DMS153 (cell line): ENCODE data around the gene ARFGAP1.

Experiments
- DNase-seq: peaks from one replicate; lab custom pipeline; 2025; lab: John Stamatoyannopoulos, UW

ARFGAP1 gene

DNA sequence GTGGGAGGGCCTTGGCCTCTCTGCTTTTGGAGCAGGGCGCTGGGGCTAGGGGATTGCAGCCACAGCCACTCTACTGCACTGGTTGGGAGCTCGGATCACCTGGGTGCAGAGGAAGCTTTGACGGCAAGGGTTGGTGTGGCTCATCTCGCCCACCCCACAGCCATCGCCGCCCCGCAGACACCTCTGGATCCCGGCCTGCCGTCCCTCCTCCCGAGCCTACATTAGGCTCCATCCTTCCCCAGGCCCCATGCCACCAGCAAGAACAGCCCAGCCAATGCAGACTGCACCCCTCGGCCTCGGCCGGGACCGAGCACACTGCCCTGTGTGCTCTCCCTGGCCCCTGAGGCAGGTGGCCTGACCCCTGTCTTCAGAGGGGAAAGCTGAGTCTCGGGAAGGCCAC, 12.1 kb upstream of the ARFGAP1 start:
- no peak for DNase-seq

DNA sequence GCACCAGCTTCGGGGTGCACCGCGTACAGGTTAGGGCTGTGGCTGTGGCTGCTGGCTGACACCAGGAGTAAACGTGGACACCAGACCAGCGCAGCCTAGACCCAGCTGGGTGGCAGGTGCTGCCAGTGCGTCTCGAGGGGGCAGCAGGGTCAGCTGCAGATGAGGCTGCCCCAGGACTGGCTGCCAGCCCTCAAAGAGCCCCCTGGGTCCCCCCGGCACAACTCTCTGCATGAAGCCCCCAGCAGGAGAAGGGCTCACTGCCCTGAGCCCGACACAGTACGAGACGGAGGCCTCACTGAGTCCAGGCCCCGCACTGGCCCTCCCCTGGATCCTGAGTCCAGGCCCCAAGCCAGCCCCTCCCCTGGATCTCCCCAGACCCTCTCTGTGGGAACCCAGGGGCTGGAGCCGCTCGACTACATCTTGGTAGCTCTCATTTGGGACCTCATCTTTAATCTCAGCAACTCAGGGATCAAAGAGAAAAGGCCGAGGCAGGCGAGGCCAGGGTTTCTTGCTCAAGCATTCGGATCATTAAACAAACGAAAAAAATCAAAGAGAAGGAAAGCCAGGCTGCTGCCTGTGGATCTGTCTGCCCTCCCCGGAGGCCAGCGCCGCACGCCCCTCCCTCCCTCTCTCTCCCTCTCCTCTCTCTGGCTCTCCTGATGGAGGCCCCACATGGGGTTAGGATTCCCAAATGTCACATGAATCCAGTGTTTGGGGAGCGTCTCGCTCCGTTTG, 11.4 kb upstream of the ARFGAP1 start:
- no peak for DNase-seq

- DNase-seq: no peak
Measured at GRCh38 chr20:63261795-63262528, 10.7 kb upstream of the ARFGAP1 start.

- DNase-seq: no peak
Measured at GRCh38 chr20:63262836-63263235, 9.8 kb upstream of the ARFGAP1 start.

- DNase-seq: no peak
Measured at GRCh38 chr20:63264000-63264399, 8.6 kb upstream of the ARFGAP1 start.

DNA sequence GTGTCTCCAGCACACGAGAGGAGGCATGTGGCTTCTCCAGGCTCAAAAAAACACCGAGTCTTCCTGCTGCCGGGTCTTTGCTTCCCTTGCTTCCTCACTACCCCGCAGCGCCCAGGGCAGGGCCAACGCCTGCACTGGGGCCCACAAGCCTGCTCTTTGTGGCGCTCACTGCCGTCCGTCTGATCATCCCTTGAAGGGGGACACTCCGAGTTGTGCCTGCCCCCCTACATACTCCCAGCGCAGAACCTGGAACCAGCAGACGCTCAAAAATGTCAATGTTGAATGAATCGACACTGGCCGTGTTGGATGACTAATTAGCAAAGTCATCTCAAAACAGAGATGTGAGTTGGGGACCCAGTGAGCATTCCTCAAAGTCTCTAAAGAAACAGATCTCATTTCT, 8.1 kb upstream of the ARFGAP1 start:
- DNase-seq: no peak

DNA sequence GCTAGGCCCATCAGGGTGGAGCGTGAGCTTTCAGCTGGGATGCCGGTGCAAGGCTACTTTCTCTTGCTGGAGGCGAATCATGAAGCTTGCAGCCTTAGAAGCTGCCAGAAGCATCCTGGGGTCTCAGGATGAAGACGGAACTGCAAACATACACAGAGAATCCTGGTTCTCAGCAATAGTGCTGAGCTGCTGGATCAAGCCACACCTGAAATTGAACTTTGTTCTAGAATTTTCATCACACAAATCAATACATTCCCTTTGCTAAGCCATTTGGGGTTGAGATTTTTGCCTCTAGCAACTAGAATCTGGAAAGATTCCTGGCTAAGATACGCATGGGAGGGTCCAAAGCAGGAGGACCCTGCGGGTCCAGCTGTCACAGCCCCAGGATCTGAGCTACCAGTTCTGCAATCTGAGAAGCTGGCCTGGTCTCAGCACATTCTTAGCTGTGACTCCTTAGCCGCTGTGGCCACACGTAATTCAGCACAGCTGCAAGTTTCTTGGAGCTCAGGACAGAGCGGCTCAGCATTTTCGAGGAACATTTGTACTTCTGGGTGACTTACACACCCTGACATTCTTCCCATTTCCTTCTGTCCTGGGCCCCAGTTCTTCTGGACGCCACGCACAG, 6.6 kb upstream of the ARFGAP1 start:
- DNase-seq: no peak

DNA sequence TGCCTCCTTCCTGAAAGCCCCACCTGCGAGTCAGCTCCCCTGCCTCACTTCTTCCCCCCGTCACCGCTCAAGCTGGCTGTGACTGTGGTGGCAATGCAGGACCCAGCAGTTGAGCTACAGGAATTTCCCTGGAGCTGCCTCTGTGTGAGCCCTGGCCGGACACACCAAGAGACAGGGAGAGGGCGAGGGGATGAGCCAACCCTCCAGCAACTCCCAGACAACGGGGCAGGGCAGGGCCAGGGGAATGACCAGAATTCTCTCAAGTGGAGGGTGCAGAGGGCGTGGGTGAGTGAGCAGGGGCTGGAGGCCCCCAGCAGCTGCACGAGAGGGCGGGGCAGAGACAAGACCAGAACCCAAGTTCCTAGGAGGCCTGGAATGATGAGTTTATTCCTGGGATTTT, 4.9 kb upstream of the ARFGAP1 start:
- DNase-seq: no peak

DNA sequence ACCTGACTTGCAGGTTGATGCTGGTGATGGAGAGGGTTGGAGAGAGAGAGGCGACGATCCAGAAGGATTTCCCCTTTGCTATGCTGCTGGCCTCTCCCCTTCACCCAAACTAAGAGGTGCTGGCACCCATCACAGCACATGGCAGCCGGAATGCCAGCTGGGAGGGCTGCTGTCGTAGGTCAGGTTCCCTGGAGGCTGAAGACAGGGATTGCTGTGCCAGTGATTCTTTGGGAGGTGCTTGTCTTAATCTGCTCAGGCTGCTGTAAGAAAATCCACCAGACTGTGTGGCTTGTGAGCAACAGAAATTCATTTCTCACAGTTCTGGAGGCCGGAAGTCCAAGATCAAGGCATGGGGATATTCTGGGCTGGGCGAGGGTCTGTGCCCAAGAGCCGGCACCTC, 4.4 kb upstream of the ARFGAP1 start:
- DNase-seq: no peak

DNA sequence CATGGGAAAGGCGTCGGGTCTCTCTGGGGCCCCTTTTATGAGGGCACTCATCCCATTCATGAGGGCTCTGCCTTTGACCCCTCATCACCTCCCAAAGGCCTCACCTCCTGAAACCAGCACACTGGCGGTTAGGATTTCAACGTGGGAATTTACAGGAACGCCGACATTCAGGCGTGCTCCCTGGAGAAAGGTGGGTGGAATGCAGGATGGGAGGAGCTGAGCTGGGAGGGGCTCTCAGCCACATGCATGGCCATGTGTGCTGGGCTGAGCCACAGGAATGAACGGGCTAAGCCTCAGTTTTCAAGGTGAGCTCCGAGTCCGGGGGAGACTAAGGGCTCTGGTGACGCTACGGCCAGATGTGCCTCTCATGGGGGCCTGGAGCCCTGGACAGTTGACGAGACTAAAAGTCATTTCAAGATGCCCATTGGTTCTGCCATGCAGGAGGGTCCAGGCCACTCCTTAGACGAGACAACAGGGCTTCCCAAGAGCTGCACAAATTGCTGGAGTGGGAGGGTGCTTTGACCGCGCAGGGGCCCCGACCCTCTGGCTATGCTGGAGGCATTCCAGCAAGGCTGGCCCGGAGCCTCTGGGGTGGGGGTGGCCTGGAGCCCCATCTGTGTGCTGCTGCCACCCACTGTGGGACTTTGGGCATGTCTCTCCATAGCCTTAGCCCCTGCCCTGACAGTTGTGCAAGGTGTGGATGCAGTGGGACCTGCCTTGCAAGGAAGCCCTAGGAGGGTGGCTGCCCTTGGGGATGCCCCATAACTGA, 3.8 kb upstream of the ARFGAP1 start:
- DNase-seq: no peak

GRCh38 chr20:63269724-63270123, 2.9 kb upstream of the ARFGAP1 start:
- no peak for DNase-seq

- no peak for DNase-seq
Measured at GRCh38 chr20:63270606-63271325, 1.8 kb upstream of the ARFGAP1 start.

GRCh38 chr20:63273059-63273579, 506 bp downstream of the ARFGAP1 start:
- no peak for DNase-seq

GRCh38 chr20:63273635-63274380, 1.2 kb downstream of the ARFGAP1 start:
- no peak for DNase-seq

GRCh38 chr20:63274381-63275228, 2.0 kb downstream of the ARFGAP1 start:
- no peak for DNase-seq

DNA sequence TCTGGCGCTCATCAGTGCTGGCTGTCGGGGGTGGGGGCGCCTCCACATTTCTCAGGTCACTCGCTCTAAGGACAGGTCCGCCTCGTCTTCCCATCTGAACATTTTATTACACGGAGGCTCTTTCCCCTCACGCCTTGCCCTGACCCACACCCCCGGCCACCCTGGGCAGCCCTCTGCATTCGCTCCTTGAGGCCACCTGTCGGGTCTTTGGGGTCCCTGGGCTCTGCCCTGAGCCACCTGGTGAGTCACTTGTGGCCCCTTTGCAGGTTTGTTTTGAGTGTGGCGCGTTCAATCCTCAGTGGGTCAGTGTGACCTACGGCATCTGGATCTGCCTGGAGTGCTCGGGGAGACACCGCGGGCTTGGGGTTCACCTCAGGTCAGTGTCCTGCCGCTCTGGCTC, 3.2 kb downstream of the ARFGAP1 start:
- no peak for DNase-seq

GRCh38 chr20:63276956-63277355, 4.3 kb downstream of the ARFGAP1 start:
- DNase-seq: no peak

GRCh38 chr20:63277466-63278272, 5.1 kb downstream of the ARFGAP1 start:
- DNase-seq: no peak

DNA sequence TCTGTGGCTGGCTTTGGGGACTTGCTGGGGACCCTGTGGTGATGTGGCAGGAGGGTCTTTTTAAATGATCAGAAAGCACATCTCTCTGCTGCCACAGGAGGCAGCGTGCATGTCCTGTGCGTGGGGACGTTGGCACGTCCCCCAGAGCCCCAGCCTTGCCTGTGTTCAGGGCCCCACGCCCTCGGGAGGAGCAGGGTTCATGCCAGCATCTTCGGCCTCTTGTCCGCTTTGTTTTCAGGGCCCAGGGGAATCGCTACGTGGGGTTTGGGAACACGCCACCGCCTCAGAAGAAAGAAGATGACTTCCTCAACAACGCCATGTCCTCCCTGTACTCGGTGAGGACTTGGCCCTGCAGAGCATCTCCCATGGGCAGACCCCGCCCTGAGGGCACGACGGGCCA, 6.0 kb downstream of the ARFGAP1 start:
- DNase-seq: no peak
